ENCODE results near the gene TMEM245.

TMEM245 gene

GRCh38 chr9:109119439-109120203 is at the start of gene TMEM245:
TSS of gene TMEM245 (minus strand) at chr9:109119947. CDS start at chr9:109119913, 34 bp downstream.
- peak; percentile 96 for DNase-seq (ENCODE audit: low read depth)

- no peak for DNase-seq (ENCODE audit: low read depth)
Observed at GRCh38 chr9:109168170-109168569, 48.4 kb upstream of the TMEM245 start.

- DNase-seq (ENCODE audit: low read depth): no peak
Observed at GRCh38 chr9:109167716-109168115, 48.0 kb upstream of the TMEM245 start.

GRCh38 chr9:109166771-109167601 is 47.2 kb upstream of the TMEM245 start, which contains the start of gene FRRS1L:
TSS of gene FRRS1L (minus strand) at chr9:109167249. CDS start at chr9:109167138, 111 bp downstream.
- no peak for DNase-seq (ENCODE audit: low read depth)

GRCh38 chr9:109166171-109166770 is 46.5 kb upstream of the TMEM245 start:
- DNase-seq (ENCODE audit: low read depth): no peak

GRCh38 chr9:109164042-109164441 is 44.3 kb upstream of the TMEM245 start:
- DNase-seq (ENCODE audit: low read depth): no peak

GRCh38 chr9:109163194-109163593 is 43.4 kb upstream of the TMEM245 start:
- DNase-seq (ENCODE audit: low read depth): no peak

- no peak for DNase-seq (ENCODE audit: low read depth)
Observed at GRCh38 chr9:109162677-109163076, 42.9 kb upstream of the TMEM245 start.

- no peak for DNase-seq (ENCODE audit: low read depth)
Observed at GRCh38 chr9:109161471-109161870, 41.7 kb upstream of the TMEM245 start.

GRCh38 chr9:109159583-109159982 is 39.8 kb upstream of the TMEM245 start:
- no peak for DNase-seq (ENCODE audit: low read depth)

- no peak for DNase-seq (ENCODE audit: low read depth)
Observed at GRCh38 chr9:109158651-109159050, 38.9 kb upstream of the TMEM245 start.

- DNase-seq (ENCODE audit: low read depth): no peak
Observed at GRCh38 chr9:109156708-109157107, 37.0 kb upstream of the TMEM245 start.

GRCh38 chr9:109150925-109151545 is 31.3 kb upstream of the TMEM245 start:
- DNase-seq (ENCODE audit: low read depth): no peak

GRCh38 chr9:109149722-109150121 is 30.0 kb upstream of the TMEM245 start:
- no peak for DNase-seq (ENCODE audit: low read depth)

- DNase-seq (ENCODE audit: low read depth): no peak
Observed at GRCh38 chr9:109149089-109149488, 29.3 kb upstream of the TMEM245 start.

- no peak for DNase-seq (ENCODE audit: low read depth)
Observed at GRCh38 chr9:109145051-109145450, 25.3 kb upstream of the TMEM245 start.

- DNase-seq (ENCODE audit: low read depth): no peak
Observed at GRCh38 chr9:109143881-109144562, 24.3 kb upstream of the TMEM245 start.

- no peak for DNase-seq (ENCODE audit: low read depth)
Observed at GRCh38 chr9:109141375-109141774, 21.6 kb upstream of the TMEM245 start.

- no peak for DNase-seq (ENCODE audit: low read depth)
Observed at GRCh38 chr9:109139851-109140250, 20.1 kb upstream of the TMEM245 start.

- no peak for DNase-seq (ENCODE audit: low read depth)
Observed at GRCh38 chr9:109138421-109138820, 18.7 kb upstream of the TMEM245 start.

- DNase-seq (ENCODE audit: low read depth): no peak
Observed at GRCh38 chr9:109134167-109134578, 14.4 kb upstream of the TMEM245 start.

- no peak for DNase-seq (ENCODE audit: low read depth)
Observed at GRCh38 chr9:109133533-109133932, 13.8 kb upstream of the TMEM245 start.
